AG04450 (cell line): ENCODE results near the gene UTRN. TPM values are rescaled to one million over a fixed set of nuclear protein-coding genes. Genes with fewer than 3 reads are reported as not detected.

Experiments
- CTCF ChIA-PET: fragments of 300-600, 350-600 bp; formaldehyde crosslinking; extraction: SDS; loops from one replicate; lab custom pipeline; 2022; ENCODE audit warnings: antibody characterized with exemption, inconsistent platforms; lab: Charles Lee
- POLR2A ChIA-PET: fragments of 350-600 bp; formaldehyde crosslinking; extraction: SDS; loops from one replicate; lab custom pipeline; 2021; ENCODE audit warnings: antibody characterized with exemption, inconsistent platforms; lab: Yijun Ruan, JAX
- DNase-seq: peaks from one replicate; pipeline ENCODE4 v3.0.0-alpha.2; 2011; ENCODE audit warnings: low read depth, low spot score
- H3K27ac ChIP-seq: one replicate; pipeline ENCODE4 v1.5.1; 2012; ENCODE audit warnings: low read depth, low read length, control low read depth
- H3K27me3 ChIP-seq: one replicate; pipeline ENCODE4 v1.6.0; 2012; ENCODE audit warnings: low read length; ENCODE audit not compliant: control insufficient read depth, insufficient read depth
- H3K4me3 ChIP-seq: 2 replicates; pipeline ENCODE4 v1.5.1; 2011; ENCODE audit warnings: mild to moderate bottlenecking, low read depth, low read length, control low read depth
- H3K9me3 ChIP-seq: 2 replicates; pipeline ENCODE4 v1.5.1; 2012; ENCODE audit warnings: low read length; ENCODE audit not compliant: control insufficient read depth, insufficient read depth
- CTCF ChIP-seq: IDR thresholded peaks from 2 replicates; pipeline ENCODE4 v1.5.1; 2011; ENCODE audit warnings: low read depth, low read length, control low read depth, inconsistent platforms
- polyA minus RNA-seq: library from RNA; depleted of rRNA, polyadenylated mRNA; stranded (reverse); fragments of >200 nt; gene quantifications from 2 replicates; pipeline ENCODE4 v1.2.3, GENCODE V29; 2011; rRNA and poly(A)+ RNA removed
- polyA plus RNA-seq: library from polyadenylated mRNA; depleted of rRNA; stranded (reverse); fragments of >200 nt; gene quantifications from 2 replicates; pipeline ENCODE4 v1.2.3, GENCODE V29; 2011; rRNA removed

UTRN gene
- polyA plus RNA-seq = 32.1 and 34.0 TPM in 2 replicates
- 59.4 and 94.0 TPM in 2 replicates for polyA minus RNA-seq

GRCh38 chr6:144284783-144285547 lies at the start of gene UTRN:
UTRN (plus strand) TSS chr6:144285335; CDS start chr6:144291829, 6,494 bp downstream.
- Histone ChIP-seq H3K27me3 (no peaks in the 10 kb centered on the region), H3K4me3 (peak within 1 kb of the TSS; percentile 83), H3K9me3 (peaks cover 6% of the 10 kb centered on the region), H3K27ac (peak within 1 kb of the TSS; percentile 94)
- ChIA-PET CTCF (interaction anchor here (0.6 to 1.3 kb wide), 4 partner anchors 16 to 1349 kb away, joined by 3 to 4 read pairs (median 3); no protein-coding TSS in a partner anchor), POLR2A (interaction anchor here (0.6 to 1.0 kb wide), 3 partner anchors 60 to 150 kb away, joined by 3 to 4 read pairs (median 4); no protein-coding TSS in a partner anchor)
- TF ChIP-seq CTCF = no peak
- DNase-seq = peak; percentile 60

GRCh38 chr6:144244688-144245087 lies 40.4 kb upstream of the UTRN start:
- Histone ChIP-seq H3K4me3 (no peak overlapping the region), H3K27me3 (no peaks in the 10 kb centered on the region), H3K9me3 (no peaks in the 10 kb centered on the region), H3K27ac (no peak overlapping the region)
- no peak for DNase-seq
- ChIA-PET POLR2A (no interaction called here), CTCF (no interaction called here)
- no peak for TF ChIP-seq CTCF

GRCh38 chr6:144246988-144247387 lies 38.1 kb upstream of the UTRN start:
- H3K9me3 ChIP-seq = no peaks in the 10 kb centered on the region
- H3K4me3 ChIP-seq = no peak overlapping the region
- H3K27me3 ChIP-seq = no peaks in the 10 kb centered on the region
- CTCF ChIA-PET = interaction anchor here (2.7 kb wide), 1 partner anchor 28 kb away, joined by 9 read pairs; no protein-coding TSS in a partner anchor
- POLR2A ChIA-PET = no interaction called here
- H3K27ac ChIP-seq = no peak overlapping the region
- no peak for DNase-seq
- TF ChIP-seq CTCF = no peak

- no peaks in the 10 kb centered on the region for H3K27me3 ChIP-seq
- no peaks in the 10 kb centered on the region for H3K9me3 ChIP-seq
- no peak for DNase-seq
- H3K4me3 ChIP-seq = no peak overlapping the region
- no peak overlapping the region for H3K27ac ChIP-seq
- CTCF ChIA-PET = interaction anchor here (0.7 to 2.7 kb wide), 2 partner anchors 29 to 619 kb away, joined by 3 to 9 read pairs; no protein-coding TSS in a partner anchor
- TF ChIP-seq CTCF = no peak
- POLR2A ChIA-PET = interaction anchor here (0.6 kb wide), 2 partner anchors 17 to 201 kb away, joined by 4 to 5 read pairs; no protein-coding TSS in a partner anchor
Observed at GRCh38 chr6:144248003-144248402, 37.1 kb upstream of the UTRN start.
